Caco-2 (cell line): ENCODE measurements around the gene LHX4. TPM values are rescaled to one million over a fixed set of nuclear protein-coding genes. Genes with fewer than 3 reads are reported as not detected.

Source experiments
- BruUV-seq: library from RNA; stranded (reverse); fragments of 400-500 nt; replicated peaks from 2 replicates; lab custom pipeline; 2021; lab: Mats Ljungman, UMichigan
- CTCF ChIA-PET: fragments of 300-600 bp; sonication (Branson Sonifier 250); formaldehyde crosslinking; loops from one replicate; lab custom pipeline; 2022; ENCODE audit warnings: antibody characterized with exemption; lab: Charles Lee
- POLR2A ChIA-PET: fragments of 300-600 bp; sonication (Branson Sonifier 250); formaldehyde crosslinking; loops from one replicate; lab custom pipeline; 2022; ENCODE audit warnings: antibody characterized with exemption; lab: Charles Lee
- DNase-seq, 2 experiments: peaks; one replicate each; pipeline versions ENCODE4 v3.0.0 to v3.0.0-alpha.2; 2020 to 2022
- H3K27me3 ChIP-seq: replicated peaks from 2 replicates; pipeline ENCODE4 v1.6.0; 2011; ENCODE audit warnings: low read length; ENCODE audit not compliant: control insufficient read depth, insufficient read depth
- H3K36me3 ChIP-seq: 2 replicates; pipeline ENCODE4 v1.5.1; 2011; ENCODE audit warnings: low read length; ENCODE audit not compliant: control insufficient read depth, insufficient read depth
- H3K4me1 ChIP-seq: fragments of 250-450 bp; sonication (Bioruptor Pico); 2 replicates; pipeline ENCODE4 v1.5.1; 2020; ENCODE audit warnings: mild to moderate bottlenecking
- H3K4me3 ChIP-seq: 2 replicates; pipeline ENCODE4 v1.5.1; 2011; ENCODE audit warnings: low read depth, mild to moderate bottlenecking, control low read depth, low read length
- H3K9me3 ChIP-seq: fragments of 250-450 bp; sonication (Bioruptor Pico); 2 replicates; pipeline ENCODE4 v1.5.1; 2020; ENCODE audit warnings: mild to moderate bottlenecking, moderate library complexity
- H3K27ac Mint-ChIP-seq: one replicate; pipeline ENCODE4 v1.8.0; 2022; ENCODE audit warnings: mixed read lengths; ENCODE audit not compliant: unreplicated experiment
- H3K27me3 Mint-ChIP-seq: one replicate; pipeline ENCODE4 v1.8.0; 2022; ENCODE audit warnings: mixed read lengths; ENCODE audit not compliant: insufficient read depth, unreplicated experiment
- H3K36me3 Mint-ChIP-seq: one replicate; pipeline ENCODE4 v1.8.0; 2022; ENCODE audit warnings: mild to moderate bottlenecking, mixed read lengths; ENCODE audit not compliant: insufficient read depth, unreplicated experiment
- H3K4me1 Mint-ChIP-seq: one replicate; pipeline ENCODE4 v1.8.0; 2022; ENCODE audit warnings: low read depth, mixed read lengths; ENCODE audit not compliant: unreplicated experiment
- H3K4me3 Mint-ChIP-seq: one replicate; pipeline ENCODE4 v1.8.0; 2022; ENCODE audit warnings: mild to moderate bottlenecking, moderate library complexity, mixed read lengths; ENCODE audit not compliant: unreplicated experiment
- H3K9me3 Mint-ChIP-seq: one replicate; pipeline ENCODE4 v1.8.0; 2022; ENCODE audit warnings: mixed read lengths; ENCODE audit not compliant: unreplicated experiment
- CTCF ChIP-seq, 2 experiments: fragments of 200-600 bp in 1 of 2; IDR thresholded peaks; 1 replicate in 1 of 2; 2 replicates in 1 of 2; pipeline versions ENCODE4 v1.5.1 to v1.8.0; 2011 to 2022; ENCODE audit warnings: antibody characterized with exemption in 1 of 2, control low read depth in 1 of 2, inconsistent platforms in 1 of 2, low read depth in 1 of 2, low read length in 1 of 2, mild to moderate bottlenecking in 1 of 2, moderate library complexity in 1 of 2; ENCODE audit not compliant: insufficient read depth in 1 of 2, severe bottlenecking in 1 of 2, unreplicated experiment in 1 of 2
- intact Hi-C: fragments of 100-400 bp; cut with micrococcal nuclease; formaldehyde crosslinking; loops from one replicate; pipeline ENCODE4 v1.10.0; 2022; ENCODE audit not compliant: unreplicated experiment
- total RNA-seq: library from RNA; stranded (reverse); gene quantifications from 2 replicates; pipeline ENCODE4 v1.2.3, GENCODE V29; 2022

Gene LHX4
- total RNA-seq, 1 experiment from 2014 or later = 0.16 TPM

GRCh38 chr1:180224902-180225301 is 5.2 kb upstream of the LHX4 start:
- POLR2A ChIA-PET = no interaction called here
- no peak overlapping the region for H3K27ac Mint-ChIP-seq
- no peak overlapping the region for H3K4me3 Mint-ChIP-seq
- no peaks in the 10 kb centered on the region for H3K4me1 Mint-ChIP-seq
- peaks cover 27% of the 10 kb centered on the region for H3K27me3 Mint-ChIP-seq
- intact Hi-C loops = no loop called here
- H3K36me3 ChIP-seq = no peaks in the 10 kb centered on the region
- CTCF ChIA-PET = no interaction called here
- no TSS peak for BruUV-seq
- H3K36me3 Mint-ChIP-seq = no peaks in the 10 kb centered on the region
- H3K9me3 Mint-ChIP-seq = no peaks in the 10 kb centered on the region
- TF ChIP-seq CTCF (IDR thresholded peaks at IDR 0.05; ENCODE audit: insufficient read depth in 1 of 2, low read depth in 1 of 2, low read length in 1 of 2, severe bottlenecking in 1 of 2, unreplicated experiment in 1 of 2) = no peak
- H3K4me1 ChIP-seq = no peaks in the 10 kb centered on the region
- no peaks in the 10 kb centered on the region for H3K9me3 ChIP-seq
- H3K27me3 ChIP-seq = peaks cover 4% of the 10 kb centered on the region; the same call in 1 of the 2 replicates
- peak in 1 of 2 experiments; percentile 2 for DNase-seq
- H3K4me3 ChIP-seq = no peak overlapping the region

- Mint-ChIP-seq H3K27ac (no peak overlapping the region), H3K27me3 (peaks cover 27% of the 10 kb centered on the region), H3K4me1 (no peaks in the 10 kb centered on the region), H3K4me3 (no peak overlapping the region), H3K36me3 (no peaks in the 10 kb centered on the region), H3K9me3 (no peaks in the 10 kb centered on the region)
- intact Hi-C loops = no loop called here
- DNase-seq = peak in 1 of 2 experiments; percentile 6
- no peaks in the 10 kb centered on the region for H3K4me1 ChIP-seq
- no peaks in the 10 kb centered on the region for H3K9me3 ChIP-seq
- ChIA-PET POLR2A (no interaction called here), CTCF (no interaction called here)
- peaks cover 4% of the 10 kb centered on the region for H3K27me3 ChIP-seq
- no peak overlapping the region for H3K4me3 ChIP-seq
- BruUV-seq = no TSS peak
- H3K36me3 ChIP-seq = no peaks in the 10 kb centered on the region
- TF ChIP-seq CTCF (IDR thresholded peaks at IDR 0.05; ENCODE audit: insufficient read depth in 1 of 2, low read depth in 1 of 2, low read length in 1 of 2, severe bottlenecking in 1 of 2, unreplicated experiment in 1 of 2) = no peak
Measured at GRCh38 chr1:180225403-180225802, 4.7 kb upstream of the LHX4 start.

DNA sequence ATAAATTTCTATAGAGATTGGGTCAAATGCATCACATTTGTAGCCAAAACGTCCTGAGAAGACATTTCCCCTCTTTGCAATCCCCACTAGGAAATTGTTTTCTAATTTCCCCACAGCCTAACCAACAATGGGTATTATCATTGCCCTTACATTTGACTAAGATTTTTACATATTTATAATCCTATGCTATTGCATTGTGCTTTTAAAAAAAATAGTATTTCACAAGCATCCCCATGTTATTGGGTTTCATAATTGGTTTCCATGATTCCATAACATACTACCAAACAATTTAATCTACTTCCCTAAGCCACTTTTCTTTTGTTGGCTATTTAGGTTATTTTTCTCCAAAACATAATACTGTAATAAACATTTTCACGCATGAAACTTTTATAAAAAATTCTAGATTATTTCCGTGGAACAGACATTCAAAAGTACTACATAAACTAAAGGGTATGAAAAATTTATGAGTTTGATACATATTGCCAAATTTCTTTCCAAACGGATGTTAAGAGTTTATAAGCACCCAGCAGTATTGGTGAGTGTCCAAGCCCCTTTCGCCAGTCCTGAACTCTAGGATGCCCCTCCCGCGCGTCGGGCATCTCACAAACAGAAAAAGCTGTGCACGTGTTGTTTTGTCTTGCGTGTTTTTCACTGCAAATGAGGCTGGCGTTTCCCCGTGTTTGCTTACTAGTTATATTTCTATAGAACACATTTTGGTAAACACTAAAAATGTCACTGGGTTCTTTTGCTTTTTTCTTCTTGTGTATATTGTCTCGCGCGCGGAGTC is 2.0 kb upstream of the LHX4 start:
- Histone ChIP-seq H3K9me3 (no peaks in the 10 kb centered on the region), H3K4me1 (peaks cover 6% of the 10 kb centered on the region; the same call in 1 of the 2 replicates), H3K4me3 (no peak overlapping the region), H3K27me3 (peaks cover 7% of the 10 kb centered on the region), H3K36me3 (no peaks in the 10 kb centered on the region)
- ChIA-PET POLR2A (no interaction called here), CTCF (no interaction called here)
- Mint-ChIP-seq H3K9me3 (no peaks in the 10 kb centered on the region), H3K4me3 (peak overlapping the region; percentile 79), H3K27me3 (peaks cover 24% of the 10 kb centered on the region), H3K4me1 (no peaks in the 10 kb centered on the region), H3K36me3 (no peaks in the 10 kb centered on the region), H3K27ac (no peak overlapping the region)
- no peak for DNase-seq
- intact Hi-C loops = no loop called here
- TF ChIP-seq CTCF (IDR thresholded peaks at IDR 0.05; ENCODE audit: insufficient read depth in 1 of 2, low read depth in 1 of 2, low read length in 1 of 2, severe bottlenecking in 1 of 2, unreplicated experiment in 1 of 2) = no peak
- no TSS peak for BruUV-seq
